GM18873 (cell line): Measurements from ENCODE around the gene INPP4A.

Experiments
- ATAC-seq: cut with Tn5 transposase; IDR thresholded peaks from one replicate; pipeline ENCODE4 v1.9.1; 2021; ENCODE audit warnings: mild to moderate bottlenecking, moderate library complexity, moderate number of reproducible peaks; ENCODE audit not compliant: unreplicated experiment, low FRiP score

The INPP4A gene

GRCh38 chr2:98472961-98473746 lies 28.5 kb downstream of the INPP4A start:
- ATAC-seq = no peak

- ATAC-seq = no peak
Observed at GRCh38 chr2:98473995-98474780, 29.5 kb downstream of the INPP4A start.

GRCh38 chr2:98474979-98475632 lies 30.4 kb downstream of the INPP4A start:
- ATAC-seq = no peak

GRCh38 chr2:98476192-98476868 lies 31.7 kb downstream of the INPP4A start:
- peak; percentile 36 for ATAC-seq

GRCh38 chr2:98477036-98477435 lies 32.4 kb downstream of the INPP4A start:
- ATAC-seq = no peak

GRCh38 chr2:98477506-98477905 lies 32.8 kb downstream of the INPP4A start:
- ATAC-seq = no peak

- ATAC-seq = no peak
Observed at GRCh38 chr2:98478088-98478551, 33.5 kb downstream of the INPP4A start.

- ATAC-seq = no peak
Observed at GRCh38 chr2:98478907-98479306, 34.2 kb downstream of the INPP4A start.

GRCh38 chr2:98479371-98479770 lies 34.7 kb downstream of the INPP4A start:
- ATAC-seq = no peak

- no peak for ATAC-seq
Observed at GRCh38 chr2:98479959-98480524, 35.4 kb downstream of the INPP4A start.

- ATAC-seq = no peak
Observed at GRCh38 chr2:98480598-98480997, 35.9 kb downstream of the INPP4A start.

- ATAC-seq = no peak
Observed at GRCh38 chr2:98482362-98482761, 37.7 kb downstream of the INPP4A start.

- ATAC-seq = peak; percentile 55
Observed at GRCh38 chr2:98483257-98483861, 38.7 kb downstream of the INPP4A start.

GRCh38 chr2:98484121-98484557 lies 39.5 kb downstream of the INPP4A start:
- no peak for ATAC-seq

- ATAC-seq = no peak
Observed at GRCh38 chr2:98484652-98485452, 40.2 kb downstream of the INPP4A start.

GRCh38 chr2:98485453-98485755 lies 40.7 kb downstream of the INPP4A start:
- ATAC-seq = no peak

GRCh38 chr2:98486374-98486981 lies 41.8 kb downstream of the INPP4A start:
- no peak for ATAC-seq

GRCh38 chr2:98487101-98487805 lies 42.6 kb downstream of the INPP4A start:
- no peak for ATAC-seq
